ENCODE results near the gene SERPINI1. TPM values are rescaled to one million over a fixed set of nuclear protein-coding genes. Genes with fewer than 3 reads are reported as not detected.

SERPINI1 gene
- total and polyA plus RNA-seq, 2 experiments from 2014 or later = 7.3 to 9.8 TPM

- no peaks in the 10 kb centered on the region for H3K36me3 ChIP-seq (ENCODE audit: low read depth)
- no peaks in the 10 kb centered on the region for H3F3A ChIP-seq (ENCODE audit: insufficient read depth)
- no peak overlapping the region for H3K9ac ChIP-seq
- H3K27ac ChIP-seq = no peak overlapping the region
- H3K4me3 ChIP-seq = no peak overlapping the region
- H3K79me2 ChIP-seq (ENCODE audit: insufficient read depth) = no peaks in the 10 kb centered on the region
- no peaks in the 10 kb centered on the region for H3K9me3 ChIP-seq (ENCODE audit: low read depth)
- 67 to 75% methylated on average over 3 of the region's 3 CpGs for WGBS, 2 experiments (ENCODE audit: low coverage in 1 of 2, low lambda C conversion rate in 2 of 2, missing lambda C conversion rate in 2 of 2)
- no peaks in the 10 kb centered on the region for H3K4me1 ChIP-seq (ENCODE audit: insufficient read depth)
- in situ Hi-C loops (cut with MboI) = no loop called here
- H3K9me2 ChIP-seq (ENCODE audit: insufficient read depth) = no peaks in the 10 kb centered on the region
- no peaks in the 10 kb centered on the region for H4K20me1 ChIP-seq (ENCODE audit: insufficient read depth)
- DNase-seq = no peak
- TF ChIP-seq EZH2 (IDR thresholded peaks at IDR 0.05; ENCODE audit: insufficient read depth, poor library complexity, severe bottlenecking) (no peak), EZH2phosphoT487 (IDR thresholded peaks at IDR 0.05; ENCODE audit: insufficient read depth, low read depth) (no peak)
- no peak overlapping the region for H2AFZ ChIP-seq
- no peaks in the 10 kb centered on the region for H3K27me3 ChIP-seq (replicated peaks; ENCODE audit: insufficient read depth)
- H3K4me2 ChIP-seq (ENCODE audit: unreplicated experiment) = no peak overlapping the region
These were observed 14.9 kb downstream of the SERPINI1 start for GRCh38 chr3:167750272-167750971.

GRCh38 chr3:167754049-167754448, 18.5 kb downstream of the SERPINI1 start:
- H4K20me1 ChIP-seq (ENCODE audit: insufficient read depth) = no peaks in the 10 kb centered on the region
- no peaks in the 10 kb centered on the region for H3K27me3 ChIP-seq (replicated peaks; ENCODE audit: insufficient read depth)
- no peaks in the 10 kb centered on the region for H3K79me2 ChIP-seq (ENCODE audit: insufficient read depth)
- no peaks in the 10 kb centered on the region for H3K9me3 ChIP-seq (ENCODE audit: low read depth)
- in situ Hi-C loops (cut with MboI) = no loop called here
- no peak overlapping the region for H3K27ac ChIP-seq
- TF ChIP-seq EZH2 (IDR thresholded peaks at IDR 0.05; ENCODE audit: insufficient read depth, poor library complexity, severe bottlenecking) (no peak), EZH2phosphoT487 (IDR thresholded peaks at IDR 0.05; ENCODE audit: insufficient read depth, low read depth) (no peak)
- no peaks in the 10 kb centered on the region for H3F3A ChIP-seq (ENCODE audit: insufficient read depth)
- no peak overlapping the region for H3K4me2 ChIP-seq (ENCODE audit: unreplicated experiment)
- no peaks in the 10 kb centered on the region for H3K36me3 ChIP-seq (ENCODE audit: low read depth)
- no peak overlapping the region for H3K9ac ChIP-seq
- no peak overlapping the region for H2AFZ ChIP-seq
- H3K4me3 ChIP-seq = no peak overlapping the region
- no peaks in the 10 kb centered on the region for H3K9me2 ChIP-seq (ENCODE audit: insufficient read depth)
- no peaks in the 10 kb centered on the region for H3K4me1 ChIP-seq (ENCODE audit: insufficient read depth)
- no peak for DNase-seq

GRCh38 chr3:167761302-167761701, 25.8 kb downstream of the SERPINI1 start:
- H3K9ac ChIP-seq = no peak overlapping the region
- H3K9me3 ChIP-seq (ENCODE audit: low read depth) = no peaks in the 10 kb centered on the region
- H3K4me1 ChIP-seq (ENCODE audit: insufficient read depth) = no peaks in the 10 kb centered on the region
- H3F3A ChIP-seq (ENCODE audit: insufficient read depth) = no peaks in the 10 kb centered on the region
- H3K36me3 ChIP-seq (ENCODE audit: low read depth) = no peaks in the 10 kb centered on the region
- no peaks in the 10 kb centered on the region for H3K79me2 ChIP-seq (ENCODE audit: insufficient read depth)
- H2AFZ ChIP-seq = no peak overlapping the region
- H3K4me2 ChIP-seq (ENCODE audit: unreplicated experiment) = no peak overlapping the region
- no peaks in the 10 kb centered on the region for H4K20me1 ChIP-seq (ENCODE audit: insufficient read depth)
- no peaks in the 10 kb centered on the region for H3K9me2 ChIP-seq (ENCODE audit: insufficient read depth)
- 3 to 4% methylated on average over 1 of the region's 1 CpG for WGBS, 2 experiments (ENCODE audit: low coverage in 1 of 2, low lambda C conversion rate in 2 of 2, missing lambda C conversion rate in 2 of 2)
- TF ChIP-seq EZH2 (IDR thresholded peaks at IDR 0.05; ENCODE audit: insufficient read depth, poor library complexity, severe bottlenecking) (no peak), EZH2phosphoT487 (IDR thresholded peaks at IDR 0.05; ENCODE audit: insufficient read depth, low read depth) (no peak)
- H3K27ac ChIP-seq = no peak overlapping the region
- H3K4me3 ChIP-seq = no peak overlapping the region
- H3K27me3 ChIP-seq (replicated peaks; ENCODE audit: insufficient read depth) = no peaks in the 10 kb centered on the region; the same call in 1 of the 2 replicates
- no peak for DNase-seq
- in situ Hi-C loops (cut with MboI) = no loop called here

- WGBS, 2 experiments (ENCODE audit: low coverage in 1 of 2, low lambda C conversion rate in 2 of 2, missing lambda C conversion rate in 2 of 2) = 8 to 16% methylated on average over 2 of the region's 2 CpGs
- H3K4me3 ChIP-seq = no peak overlapping the region
- H3K4me2 ChIP-seq (ENCODE audit: unreplicated experiment) = no peak overlapping the region
- TF ChIP-seq EZH2phosphoT487 (IDR thresholded peaks at IDR 0.05; ENCODE audit: insufficient read depth, low read depth) (no peak), EZH2 (IDR thresholded peaks at IDR 0.05; ENCODE audit: insufficient read depth, poor library complexity, severe bottlenecking) (no peak)
- H4K20me1 ChIP-seq (ENCODE audit: insufficient read depth) = no peaks in the 10 kb centered on the region
- in situ Hi-C loops (cut with MboI) = no loop called here
- no peaks in the 10 kb centered on the region; the same call in 1 of the 2 replicates for H3K27me3 ChIP-seq (replicated peaks; ENCODE audit: insufficient read depth)
- no peaks in the 10 kb centered on the region for H3K4me1 ChIP-seq (ENCODE audit: insufficient read depth)
- H3F3A ChIP-seq (ENCODE audit: insufficient read depth) = no peaks in the 10 kb centered on the region
- no peaks in the 10 kb centered on the region for H3K36me3 ChIP-seq (ENCODE audit: low read depth)
- no peaks in the 10 kb centered on the region for H3K9me3 ChIP-seq (ENCODE audit: low read depth)
- no peak for DNase-seq
- H2AFZ ChIP-seq = no peak overlapping the region
- H3K9ac ChIP-seq = no peak overlapping the region
- no peaks in the 10 kb centered on the region for H3K9me2 ChIP-seq (ENCODE audit: insufficient read depth)
- H3K27ac ChIP-seq = no peak overlapping the region
- no peaks in the 10 kb centered on the region for H3K79me2 ChIP-seq (ENCODE audit: insufficient read depth)
These were observed 26.8 kb downstream of the SERPINI1 start for GRCh38 chr3:167762296-167762695.

Measured in GM23248 (cell line).